ENCODE measurements around the gene ZDHHC11.

- TF ChIP-seq, protein P1, sequence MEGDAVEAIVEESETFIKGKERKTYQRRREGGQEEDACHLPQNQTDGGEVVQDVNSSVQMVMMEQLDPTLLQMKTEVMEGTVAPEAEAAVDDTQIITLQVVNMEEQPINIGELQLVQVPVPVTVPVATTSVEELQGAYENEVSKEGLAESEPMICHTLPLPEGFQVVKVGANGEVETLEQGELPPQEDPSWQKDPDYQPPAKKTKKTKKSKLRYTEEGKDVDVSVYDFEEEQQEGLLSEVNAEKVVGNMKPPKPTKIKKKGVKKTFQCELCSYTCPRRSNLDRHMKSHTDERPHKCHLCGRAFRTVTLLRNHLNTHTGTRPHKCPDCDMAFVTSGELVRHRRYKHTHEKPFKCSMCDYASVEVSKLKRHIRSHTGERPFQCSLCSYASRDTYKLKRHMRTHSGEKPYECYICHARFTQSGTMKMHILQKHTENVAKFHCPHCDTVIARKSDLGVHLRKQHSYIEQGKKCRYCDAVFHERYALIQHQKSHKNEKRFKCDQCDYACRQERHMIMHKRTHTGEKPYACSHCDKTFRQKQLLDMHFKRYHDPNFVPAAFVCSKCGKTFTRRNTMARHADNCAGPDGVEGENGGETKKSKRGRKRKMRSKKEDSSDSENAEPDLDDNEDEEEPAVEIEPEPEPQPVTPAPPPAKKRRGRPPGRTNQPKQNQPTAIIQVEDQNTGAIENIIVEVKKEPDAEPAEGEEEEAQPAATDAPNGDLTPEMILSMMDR (IDR thresholded peaks at IDR 0.05) = no peak
- no peak for TF ChIP-seq POLR2A (IDR thresholded peaks at IDR 0.05)
These were observed 92.7 kb downstream of the ZDHHC11 start for GRCh38 chr5:757931-758697.
